ENCODE results near the gene TLCD1.
"Not testable (repeated sequence)": the region's sequence is repeated elsewhere in the genome, so short reads cannot be mapped to it uniquely, and the experiment has no call there.

The TLCD1 gene

GRCh38 chr17:28726627-28727491 lies 826 bp upstream of the TLCD1 start:
- DNase-seq: peak; percentile 97

- DNase-seq: peak; percentile 70 to 80
These were observed 290 bp downstream of the TLCD1 start for GRCh38 chr17:28725660-28726225.

- peak in 1 of 2 experiments; percentile 47 for DNase-seq
These were observed 820 bp downstream of the TLCD1 start for GRCh38 chr17:28725166-28725659.

- no peak for DNase-seq
These were observed 1.4 kb downstream of the TLCD1 start for GRCh38 chr17:28724500-28725165.

- DNase-seq: not testable (repeated sequence)
These were observed 2.1 kb downstream of the TLCD1 start for GRCh38 chr17:28723836-28724499.

GRCh38 chr17:28723159-28723835 lies 2.7 kb downstream of the TLCD1 start:
- DNase-seq: no peak

GRCh38 chr17:28722417-28723158 lies 3.4 kb downstream of the TLCD1 start:
- no peak for DNase-seq

GRCh38 chr17:28720997-28721329 lies 5.1 kb downstream of the TLCD1 start:
- not testable (repeated sequence) for DNase-seq

- DNase-seq: peak; percentile 20 to 34
These were observed 5.6 kb downstream of the TLCD1 start for GRCh38 chr17:28720247-28720996.

GRCh38 chr17:28719021-28719433 lies 7.0 kb downstream of the TLCD1 start:
- DNase-seq: no peak

GRCh38 chr17:28718333-28719020 lies 7.6 kb downstream of the TLCD1 start:
- no peak for DNase-seq

GRCh38 chr17:28717578-28718332 lies 8.3 kb downstream of the TLCD1 start, which contains the start of gene RAB34:
TSS of gene RAB34 (minus strand) at chr17:28717868. CDS start at chr17:28717266, 602 bp downstream.
- no peak for DNase-seq

GRCh38 chr17:28716740-28717577 lies 9.1 kb downstream of the TLCD1 start:
- no peak for DNase-seq

- DNase-seq: no peak
These were observed 10.8 kb downstream of the TLCD1 start for GRCh38 chr17:28715217-28715616.

- no peak for DNase-seq
These were observed 11.8 kb downstream of the TLCD1 start for GRCh38 chr17:28714281-28714680.

GRCh38 chr17:28712705-28713415 lies 13.2 kb downstream of the TLCD1 start:
- no peak for DNase-seq

GRCh38 chr17:28712032-28712704 lies 13.9 kb downstream of the TLCD1 start:
- peak; percentile 77 to 83 for DNase-seq
